ENCODE results near the gene CEP72.
A peak's percentile ranks its signal among the peaks of the same experiment; 100 is the strongest.

CEP72 gene

DNA sequence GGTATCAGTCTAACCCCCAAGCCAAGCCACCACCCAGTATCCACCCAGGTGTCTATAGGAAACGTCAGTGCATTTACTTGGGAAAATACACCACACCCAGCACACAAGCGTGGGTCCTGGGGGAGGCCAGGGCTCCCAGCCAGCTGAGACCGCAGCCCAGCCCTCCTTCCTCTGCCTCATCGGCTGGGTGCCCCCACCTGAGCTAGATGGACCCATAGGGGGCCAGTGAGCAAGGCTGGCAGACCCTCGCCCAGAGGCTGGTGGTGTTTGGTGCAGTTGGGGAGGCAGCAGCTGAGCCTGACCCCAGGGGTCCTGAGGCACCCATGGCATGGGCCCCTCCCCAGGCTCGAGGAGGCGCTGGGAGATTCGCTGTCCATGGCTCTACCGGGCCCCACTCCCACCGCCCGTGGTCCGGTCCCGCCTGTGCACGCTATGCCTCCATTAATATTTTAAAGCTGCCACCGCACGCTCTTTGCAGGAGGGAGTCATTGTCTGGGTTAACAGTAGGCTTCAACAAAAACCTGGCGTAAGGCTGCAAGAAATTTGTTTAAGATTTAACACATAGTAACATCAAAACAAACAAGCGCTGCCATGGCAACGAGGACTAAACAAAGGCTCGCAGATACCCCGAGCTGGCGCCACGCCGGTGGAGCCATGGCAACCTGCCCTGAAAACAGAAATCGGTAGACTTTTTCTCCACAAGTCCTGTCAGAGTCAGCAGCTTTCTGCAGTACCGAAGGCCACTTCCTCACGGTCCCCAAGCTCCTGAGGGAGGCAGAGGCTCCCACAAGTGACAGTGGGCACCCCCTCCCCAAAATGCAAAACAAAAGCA, 60.4 kb downstream of the CEP72 start:
- Histone ChIP-seq H4K20me1 (peaks cover 0 to 91% (median 66%) of the 10 kb centered on the region in 11 experiments; a peak in 16 of 22 replicates), H3K27ac (peak overlapping the region in 4 of 11 experiments; percentile 10 to 67 (median 40); a peak in 3 of 22 replicates), H3K4me3 (no peak overlapping the region), H3K9ac (peak overlapping the region in 2 of 11 experiments; percentile 5 to 39; a peak in 3 of 22 replicates), H3K27me3 (peaks cover 0 to 48% (median 7%) of the 10 kb centered on the region in 11 experiments; a peak in 12 of 22 replicates), H3K9me3 (replicated peaks in 1 of 11) (no peaks in the 10 kb centered on the region), H3K4me1 (peaks cover 0 to 39% (median 34%) of the 10 kb centered on the region in 10 experiments; a peak in 18 of 20 replicates), H3K4me2 (peak overlapping the region in 10 of 11 experiments; percentile 5 to 63 (median 42); a peak in 16 of 22 replicates), H3K36me3 (peaks cover 0 to 15% (median 11%) of the 10 kb centered on the region in 11 experiments; a peak in 14 of 22 replicates)
- TF ChIP-seq Cebpa-rat (IDR thresholded peaks at IDR 0.05): no peak

GRCh38 chr5:673161-673830, 61.2 kb downstream of the CEP72 start:
- H4K20me1 ChIP-seq: peaks cover 0 to 91% (median 65%) of the 10 kb centered on the region in 11 experiments; a peak in 16 of 22 replicates
- H3K9ac ChIP-seq: peak overlapping the region in 2 of 11 experiments; percentile 5 to 39; a peak in 2 of 22 replicates
- peaks cover 0 to 8% (median 5%) of the 10 kb centered on the region in 11 experiments; a peak in 12 of 22 replicates for H3K36me3 ChIP-seq
- TF ChIP-seq Cebpa-rat (IDR thresholded peaks at IDR 0.05): no peak
- no peaks in the 10 kb centered on the region for H3K9me3 ChIP-seq (replicated peaks in 1 of 11)
- H3K4me2 ChIP-seq: peak overlapping the region in 10 of 11 experiments; percentile 5 to 63 (median 42); a peak in 15 of 22 replicates
- H3K27me3 ChIP-seq: peaks cover 0 to 48% (median 7%) of the 10 kb centered on the region in 11 experiments; a peak in 12 of 22 replicates
- H3K4me1 ChIP-seq: peaks cover 0 to 39% (median 34%) of the 10 kb centered on the region in 10 experiments; a peak in 18 of 20 replicates
- H3K4me3 ChIP-seq: no peak overlapping the region
- H3K27ac ChIP-seq: peak overlapping the region in 3 of 11 experiments; percentile 25 to 53 (median 48); a peak in 3 of 22 replicates

GRCh38 chr5:673831-674629, 61.9 kb downstream of the CEP72 start:
- no peak for TF ChIP-seq Cebpa-rat (IDR thresholded peaks at IDR 0.05)
- Histone ChIP-seq H3K9ac (no peak overlapping the region), H4K20me1 (peaks cover 0 to 84% (median 58%) of the 10 kb centered on the region in 11 experiments; a peak in 16 of 22 replicates), H3K36me3 (peaks cover 0 to under 1% (median 0%) of the 10 kb centered on the region in 11 experiments; a peak in 3 of 22 replicates), H3K27me3 (peaks cover 0 to 48% (median 7%) of the 10 kb centered on the region in 11 experiments; a peak in 12 of 22 replicates), H3K9me3 (replicated peaks in 1 of 11) (no peaks in the 10 kb centered on the region), H3K4me2 (no peak overlapping the region; a peak in 1 of 22 replicates), H3K27ac (no peak overlapping the region; a peak in 1 of 22 replicates), H3K4me3 (no peak overlapping the region), H3K4me1 (peaks cover 0 to 39% (median 34%) of the 10 kb centered on the region in 10 experiments; a peak in 18 of 20 replicates)

DNA sequence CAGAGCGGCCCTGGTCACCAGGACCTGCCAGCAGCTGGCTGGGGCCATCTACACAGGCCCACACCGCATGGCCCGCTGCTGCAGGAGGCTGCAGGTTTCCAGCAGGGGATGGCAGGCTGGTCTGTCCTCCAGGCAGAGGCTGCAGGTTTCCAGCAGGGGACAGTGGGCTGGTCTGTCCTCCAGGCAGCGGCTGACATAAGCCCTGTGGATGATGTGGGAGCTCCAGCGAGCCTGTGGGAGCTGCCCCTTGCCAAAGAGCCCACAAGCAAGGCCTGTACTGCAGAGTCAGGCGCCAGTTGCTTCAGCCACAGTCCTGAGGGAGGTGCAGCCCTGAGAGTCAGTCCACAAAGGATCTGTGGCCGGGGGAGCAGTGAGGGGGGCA, 62.5 kb downstream of the CEP72 start:
- no peak overlapping the region for H3K27ac ChIP-seq
- no peak overlapping the region for H3K4me3 ChIP-seq
- peaks cover 0 to 48% (median 7%) of the 10 kb centered on the region in 11 experiments; a peak in 12 of 22 replicates for H3K27me3 ChIP-seq
- no peak overlapping the region; a peak in 1 of 22 replicates for H3K4me2 ChIP-seq
- TF ChIP-seq Cebpa-rat (IDR thresholded peaks at IDR 0.05): no peak
- no peak overlapping the region for H3K9ac ChIP-seq
- no peaks in the 10 kb centered on the region for H3K9me3 ChIP-seq (replicated peaks in 1 of 11)
- peaks cover 0 to 39% (median 34%) of the 10 kb centered on the region in 10 experiments; a peak in 18 of 20 replicates for H3K4me1 ChIP-seq
- no peaks in the 10 kb centered on the region for H3K36me3 ChIP-seq
- peaks cover 0 to 78% (median 52%) of the 10 kb centered on the region in 11 experiments; a peak in 16 of 22 replicates for H4K20me1 ChIP-seq

GRCh38 chr5:675111-675870, 63.2 kb downstream of the CEP72 start:
- Histone ChIP-seq H4K20me1 (peaks cover 0 to 71% (median 45%) of the 10 kb centered on the region in 11 experiments; a peak in 16 of 22 replicates), H3K9me3 (replicated peaks in 1 of 11) (no peaks in the 10 kb centered on the region), H3K36me3 (no peaks in the 10 kb centered on the region), H3K27ac (no peak overlapping the region), H3K4me3 (no peak overlapping the region), H3K9ac (peak overlapping the region in 4 of 11 experiments; percentile 15 to 52 (median 40); a peak in 4 of 22 replicates), H3K27me3 (peaks cover 0 to 48% (median 7%) of the 10 kb centered on the region in 11 experiments; a peak in 12 of 22 replicates), H3K4me2 (peak overlapping the region in 9 of 11 experiments; percentile 8 to 84 (median 76); a peak in 16 of 22 replicates), H3K4me1 (peaks cover 0 to 39% (median 34%) of the 10 kb centered on the region in 10 experiments; a peak in 18 of 20 replicates)
- TF ChIP-seq Cebpa-rat (IDR thresholded peaks at IDR 0.05): no peak

GRCh38 chr5:675871-676698, 63.9 kb downstream of the CEP72 start:
- no peak for TF ChIP-seq Cebpa-rat (IDR thresholded peaks at IDR 0.05)
- Histone ChIP-seq H3K4me1 (peaks cover 0 to 39% (median 34%) of the 10 kb centered on the region in 10 experiments; a peak in 18 of 20 replicates), H3K9me3 (replicated peaks in 1 of 11) (no peaks in the 10 kb centered on the region), H3K4me3 (no peak overlapping the region), H3K4me2 (peak overlapping the region in 9 of 11 experiments; percentile 8 to 84 (median 76); a peak in 16 of 22 replicates), H3K36me3 (no peaks in the 10 kb centered on the region), H3K27ac (no peak overlapping the region), H3K27me3 (peaks cover 0 to 48% (median 7%) of the 10 kb centered on the region in 11 experiments; a peak in 12 of 22 replicates), H4K20me1 (peaks cover 0 to 63% (median 38%) of the 10 kb centered on the region in 11 experiments; a peak in 16 of 22 replicates), H3K9ac (peak overlapping the region in 4 of 11 experiments; percentile 15 to 52 (median 40); a peak in 4 of 22 replicates)

Measured in BLaER1 treated with 17β-estradiol and CSF1 and Interleukin-3, amounts not matched to agents 10 nM and 100 nM (cell line).